Astrocyte of the hippocampus (primary cell): ENCODE data around the gene SGMS1.
"Not testable (repeated sequence)": the region's sequence is repeated elsewhere in the genome, so short reads cannot be mapped to it uniquely, and the experiment has no call there.

Source experiments
- DNase-seq: peaks from one replicate; pipeline ENCODE4 v3.0.0; 2011; ENCODE audit warnings: low read depth, low spot score

Gene SGMS1

DNA sequence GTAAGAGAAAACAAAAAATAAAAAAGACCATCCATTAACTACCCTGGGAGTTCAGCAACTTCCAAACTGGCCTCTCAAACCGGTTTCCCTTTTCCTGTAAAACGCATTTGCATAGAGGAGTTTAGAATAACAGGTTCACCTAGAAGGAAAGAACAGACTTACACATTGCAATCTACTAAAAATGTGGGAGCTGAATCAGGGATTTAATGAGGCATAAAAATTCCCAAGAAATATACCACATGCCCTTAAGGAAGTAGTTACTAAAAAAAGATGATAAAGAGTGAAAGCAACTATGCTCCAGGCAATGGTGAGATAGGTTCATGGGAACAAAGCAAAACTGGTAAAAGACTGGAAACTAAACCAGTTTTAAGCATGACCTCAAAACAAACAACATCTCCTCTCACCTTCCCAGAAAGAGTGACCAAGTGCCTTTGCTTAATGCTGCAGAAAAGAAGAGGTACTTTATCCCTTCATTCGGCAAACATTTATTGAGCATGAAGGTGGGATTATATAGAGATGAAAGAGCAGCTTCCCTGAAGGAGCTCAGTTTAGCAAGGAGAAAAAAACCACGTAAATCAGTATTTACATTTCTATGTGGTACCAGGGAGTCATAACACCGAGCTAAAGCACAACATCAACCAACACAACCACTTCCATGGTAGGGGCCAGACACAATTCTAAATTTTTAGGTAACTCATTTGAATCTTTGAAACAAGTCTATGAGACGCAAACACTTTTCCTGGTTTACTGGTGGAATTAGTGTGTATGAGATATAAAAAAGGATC lies 152.8 kb downstream of the SGMS1 start:
- DNase-seq = peak; percentile 66

GRCh38 chr10:50470345-50470744 lies 153.4 kb downstream of the SGMS1 start:
- no peak for DNase-seq

- no peak for DNase-seq
These were observed 154.0 kb downstream of the SGMS1 start for GRCh38 chr10:50469778-50470193.

DNA sequence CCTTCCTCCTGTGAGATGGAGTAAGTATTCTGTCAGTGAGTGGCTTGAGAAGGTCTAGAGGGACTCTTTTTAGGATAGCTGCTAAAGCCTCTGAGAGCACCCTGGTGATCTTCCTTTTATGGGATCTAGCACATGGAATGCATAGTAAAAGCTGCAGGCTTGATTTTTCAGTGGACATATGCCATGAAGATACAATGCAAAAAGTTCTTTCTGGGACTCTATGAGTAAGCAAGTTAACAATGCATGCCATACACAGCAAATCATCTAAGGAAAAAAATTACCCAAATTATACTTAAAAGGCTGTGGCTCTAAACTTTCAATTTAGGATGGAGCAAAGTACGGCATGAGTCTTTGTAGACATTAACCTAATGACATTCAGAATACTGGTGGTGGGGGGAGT lies 154.5 kb downstream of the SGMS1 start:
- DNase-seq = peak; percentile 16

GRCh38 chr10:50467209-50467608 lies 156.5 kb downstream of the SGMS1 start:
- DNase-seq = no peak

DNA sequence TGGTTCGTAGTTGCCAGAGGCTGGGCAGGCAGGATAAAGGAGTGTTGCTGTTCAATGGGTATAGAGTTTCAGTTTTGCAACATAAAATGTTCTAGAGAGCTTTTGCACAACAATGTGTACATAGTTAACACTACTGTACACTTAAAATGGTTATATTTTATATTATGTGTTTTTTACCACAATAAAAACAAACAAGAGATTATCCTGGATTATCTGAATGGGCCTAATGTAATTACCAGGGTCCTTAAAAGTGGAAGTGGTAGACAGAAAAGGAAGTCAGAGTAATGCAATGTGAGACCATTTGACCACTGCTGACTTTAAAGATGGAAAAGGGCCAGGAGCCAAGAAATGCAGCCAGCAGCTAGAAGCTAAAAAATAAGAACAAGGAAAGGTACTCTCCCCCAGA lies 159.7 kb downstream of the SGMS1 start:
- DNase-seq = peak; percentile 50

- no peak for DNase-seq
These were observed 161.9 kb downstream of the SGMS1 start for GRCh38 chr10:50461834-50462233.

DNA sequence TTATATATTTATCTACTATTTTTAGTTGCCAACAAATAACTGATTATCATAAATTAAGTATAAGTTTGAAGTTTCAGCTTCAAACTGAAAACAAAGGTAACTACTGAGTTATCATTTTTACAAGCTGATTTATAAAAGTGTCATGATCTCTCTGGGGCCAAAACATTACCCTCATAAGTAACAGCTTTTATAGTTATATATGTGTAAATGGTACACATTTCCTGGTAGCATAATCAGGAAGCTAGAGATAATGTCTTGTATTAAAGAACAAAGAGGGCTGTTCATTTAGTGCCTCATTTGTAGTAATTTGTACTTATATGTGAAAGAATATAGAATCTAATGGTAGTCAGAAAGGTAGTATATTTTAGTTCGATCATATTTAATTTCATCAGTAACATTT lies 162.6 kb downstream of the SGMS1 start:
- no peak for DNase-seq

- DNase-seq = no peak
These were observed 167.0 kb downstream of the SGMS1 start for GRCh38 chr10:50456719-50457118.

DNA sequence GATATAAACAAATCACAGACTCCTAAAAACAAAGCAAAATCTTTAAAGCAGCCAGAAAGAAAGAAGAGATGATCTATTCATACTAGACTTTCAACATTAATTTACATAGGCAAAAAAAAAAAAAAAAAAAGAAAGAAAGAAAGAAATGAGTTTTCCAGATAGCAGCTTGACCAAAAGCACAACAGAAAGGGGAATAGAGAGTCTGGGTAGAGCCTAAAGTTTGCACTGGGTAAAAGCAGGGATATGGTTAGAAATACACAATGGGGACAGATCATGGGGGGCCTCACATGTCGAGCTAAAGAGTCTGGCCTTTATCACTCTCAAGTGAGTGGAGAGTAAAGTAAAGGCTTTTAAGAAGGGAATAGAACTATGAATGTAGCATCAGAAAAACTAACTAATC lies 169.8 kb downstream of the SGMS1 start:
- no peak for DNase-seq

- DNase-seq = no peak
These were observed 171.2 kb downstream of the SGMS1 start for GRCh38 chr10:50452603-50453002.

- DNase-seq = no peak
These were observed 176.1 kb downstream of the SGMS1 start for GRCh38 chr10:50447691-50448090.

DNA sequence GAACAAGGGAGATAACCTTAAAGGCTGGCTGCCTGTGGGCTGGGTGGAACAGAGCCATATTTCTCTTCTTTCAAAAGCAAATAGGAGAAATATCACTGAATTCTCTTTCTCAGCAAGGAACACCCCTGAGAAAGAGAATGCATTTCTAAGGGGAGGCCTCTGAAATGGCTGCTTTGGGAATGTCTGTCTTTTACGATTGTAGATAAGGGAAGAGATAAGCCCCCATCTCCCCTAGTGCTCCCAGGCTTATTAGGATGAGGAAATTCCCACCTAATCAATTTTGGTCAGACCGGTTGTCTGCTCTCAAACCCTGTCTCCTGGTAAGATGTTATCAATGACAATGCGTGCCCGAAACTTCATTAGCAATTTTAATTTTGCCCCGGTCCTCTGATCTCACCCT lies 178.0 kb downstream of the SGMS1 start:
- DNase-seq = not testable (repeated sequence)

GRCh38 chr10:50440489-50440888 lies 183.3 kb downstream of the SGMS1 start:
- DNase-seq = no peak

- DNase-seq = peak; percentile 47
These were observed 183.9 kb downstream of the SGMS1 start for GRCh38 chr10:50439806-50440205.

GRCh38 chr10:50439187-50439586 lies 184.6 kb downstream of the SGMS1 start:
- no peak for DNase-seq

DNA sequence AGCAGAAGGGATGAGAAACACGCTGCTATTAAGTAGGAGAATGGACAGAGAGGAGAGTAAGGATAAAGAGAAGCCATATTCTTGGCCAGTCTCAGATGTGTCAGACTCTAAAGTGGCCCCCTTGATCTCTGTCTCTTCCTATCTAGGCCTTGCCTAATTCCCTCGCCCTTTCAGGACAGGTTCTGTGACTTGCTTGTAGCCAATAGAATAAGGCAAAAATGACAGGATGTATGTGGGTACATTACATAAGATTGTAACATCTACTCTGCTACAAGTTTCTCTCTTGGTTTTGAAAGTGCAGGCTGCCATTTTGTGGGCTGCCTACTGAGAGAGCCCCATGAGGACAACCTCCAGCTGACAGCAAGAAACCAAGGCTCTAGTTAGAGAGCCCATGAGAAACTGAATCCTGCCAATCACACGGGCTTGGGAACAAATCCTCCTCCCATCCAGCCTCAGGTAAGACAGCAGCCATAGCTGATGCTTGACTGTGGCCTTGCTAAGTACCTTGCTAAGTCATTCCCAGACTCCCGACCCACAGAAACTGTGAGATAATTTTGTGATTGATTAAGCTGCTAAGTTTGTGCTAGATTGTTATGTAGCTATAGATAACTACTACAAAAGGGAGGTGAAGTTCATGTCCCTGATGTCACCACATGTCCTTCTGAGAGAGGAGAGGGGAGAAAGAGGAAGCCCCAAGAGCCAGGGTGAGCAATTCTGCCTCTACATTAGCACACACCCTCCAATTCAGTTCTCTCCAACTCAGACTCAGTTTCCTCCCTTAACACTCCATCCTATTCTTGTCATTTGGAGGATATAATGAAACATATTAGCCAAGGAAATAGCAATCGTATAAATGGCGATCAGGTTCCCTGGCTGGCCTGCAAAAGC lies 185.5 kb downstream of the SGMS1 start:
- no peak for DNase-seq

DNA sequence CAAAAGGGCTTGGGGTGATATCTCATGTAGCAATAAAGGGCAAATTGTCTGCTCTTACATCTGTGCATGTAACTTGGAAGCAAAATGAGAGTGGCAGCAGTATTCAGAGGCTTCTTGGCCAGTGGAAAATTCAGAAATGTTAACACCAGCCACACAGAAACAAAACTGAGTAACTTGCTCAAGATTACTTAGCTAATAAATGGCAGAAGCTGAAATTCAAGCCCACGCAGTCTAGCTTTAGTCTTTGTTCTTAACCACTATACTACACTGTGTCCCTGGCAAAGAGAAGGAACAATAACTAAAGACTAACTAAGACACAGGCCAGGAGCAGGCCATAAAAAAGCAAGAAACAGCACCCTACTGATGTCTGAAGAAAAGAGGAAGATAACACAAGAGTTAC lies 186.5 kb downstream of the SGMS1 start:
- DNase-seq = no peak

DNA sequence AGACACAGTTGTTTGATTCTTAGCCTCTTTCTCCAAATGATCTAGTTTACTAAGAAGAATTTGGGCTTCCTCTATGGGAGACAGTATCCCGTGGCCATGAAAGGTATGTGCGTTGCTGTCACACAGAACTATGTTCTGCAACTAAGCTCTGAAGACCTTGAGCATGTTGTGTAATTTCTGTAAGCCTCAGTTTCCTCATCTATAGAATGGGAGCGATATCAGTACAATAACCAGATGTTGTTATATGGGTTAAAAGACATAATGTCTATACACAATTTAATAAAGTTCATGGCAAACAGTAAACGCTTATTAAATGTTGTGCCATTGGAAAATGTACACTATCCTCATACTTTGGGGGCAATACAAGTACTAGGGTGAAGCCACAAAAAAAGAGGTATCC lies 187.0 kb downstream of the SGMS1 start:
- no peak for DNase-seq

DNA sequence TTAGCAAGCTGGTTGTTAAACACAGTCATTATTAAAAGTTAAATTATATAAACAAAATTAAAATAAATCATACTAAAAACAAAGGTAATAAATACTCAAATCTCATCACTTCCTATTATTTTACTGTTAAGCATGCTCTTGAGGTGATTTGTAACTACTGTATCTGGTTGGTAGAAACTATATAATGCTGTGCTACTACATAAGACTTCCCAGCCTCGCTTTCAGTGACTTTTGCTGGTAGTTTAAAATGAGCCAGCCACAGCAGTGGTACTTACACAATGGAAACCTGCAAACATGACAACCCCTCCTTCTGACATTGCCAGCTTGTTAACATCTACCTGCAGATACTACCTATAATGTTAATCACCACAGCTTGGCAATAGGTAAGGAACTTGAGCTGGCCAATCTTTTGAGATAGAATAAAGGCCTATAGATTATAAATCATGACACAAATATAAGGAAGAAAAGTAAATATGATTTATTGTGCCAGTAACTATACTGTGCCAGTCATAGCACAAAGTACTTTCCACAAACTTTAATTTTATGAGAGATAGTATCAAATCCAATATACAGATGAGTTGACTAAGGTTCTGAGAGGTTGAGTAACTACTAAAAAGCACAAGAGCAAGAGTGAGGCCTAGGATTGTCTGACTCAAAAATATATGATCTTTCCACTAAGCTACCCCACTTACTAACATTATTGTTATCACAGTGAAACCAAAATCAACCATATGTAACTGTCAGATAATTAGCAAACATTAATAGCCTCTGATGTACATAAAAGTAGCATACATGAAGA lies 191.3 kb downstream of the SGMS1 start:
- no peak for DNase-seq

GRCh38 chr10:50431791-50432190 lies 192.0 kb downstream of the SGMS1 start:
- DNase-seq = peak; percentile 55

DNA sequence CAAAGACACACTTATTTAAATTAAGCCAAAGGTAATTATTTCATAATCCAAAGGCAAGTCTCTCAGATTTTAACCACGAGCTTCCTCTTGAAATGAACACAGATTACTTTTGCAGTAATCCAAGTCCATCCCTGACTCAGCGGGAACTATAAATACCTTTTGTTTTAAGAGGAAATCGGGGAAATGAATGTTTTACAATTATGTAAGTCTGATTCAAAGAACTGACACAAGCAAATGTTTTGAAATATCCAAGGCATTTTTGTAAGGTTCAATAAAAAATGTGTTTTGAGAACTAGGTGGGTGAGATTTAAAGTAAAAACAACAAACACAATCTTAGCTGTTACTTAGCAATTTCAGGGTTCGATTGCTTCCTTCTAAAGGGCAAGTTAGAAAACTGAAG lies 192.6 kb downstream of the SGMS1 start:
- no peak for DNase-seq
